KMS-11 (cell line): Measurements from ENCODE around the gene FBXW7.

ENCODE experiments used
- H2AFZ ChIP-seq: fragments of 200-600 bp; sonication (generic); 2 replicates; pipeline ENCODE4 v1.6.1; 2016; ENCODE audit warnings: antibody characterized with exemption, mixed run types, low read depth
- H3K27ac ChIP-seq: fragments of 200-600 bp; sonication (generic); 2 replicates; pipeline ENCODE4 v1.6.1; 2016; ENCODE audit warnings: mild to moderate bottlenecking, mixed run types
- H3K27me3 ChIP-seq: fragments of 200-600 bp; sonication (generic); 2 replicates; pipeline ENCODE4 v1.6.1; 2017; ENCODE audit warnings: mild to moderate bottlenecking, low read depth, mixed run types, moderate library complexity; ENCODE audit not compliant: insufficient read depth
- H3K36me3 ChIP-seq: fragments of 200-600 bp; sonication (generic); 2 replicates; pipeline ENCODE4 v1.6.1; 2017; ENCODE audit warnings: mild to moderate bottlenecking, mixed run types; ENCODE audit not compliant: insufficient read depth
- H3K4me1 ChIP-seq: fragments of 200-600 bp; sonication (generic); 2 replicates; pipeline ENCODE4 v1.6.1; 2016; ENCODE audit warnings: mild to moderate bottlenecking, low read depth, mixed run types; ENCODE audit not compliant: poor library complexity, severe bottlenecking
- H3K4me2 ChIP-seq: fragments of 200-600 bp; sonication (generic); 2 replicates; pipeline ENCODE4 v1.7.0; 2016; ENCODE audit warnings: mild to moderate bottlenecking, mixed run types
- H3K4me3 ChIP-seq: fragments of 200-600 bp; sonication (generic); IDR thresholded peaks from 2 replicates; pipeline ENCODE4 v1.6.1; 2017; ENCODE audit warnings: low read depth, low read length, mixed read lengths; ENCODE audit not compliant: insufficient read depth
- H3K79me2 ChIP-seq: fragments of 200-600 bp; sonication (generic); 2 replicates; pipeline ENCODE4 v1.6.1; 2016; ENCODE audit warnings: low read depth, mixed run types; ENCODE audit not compliant: insufficient read depth
- H3K9ac ChIP-seq: fragments of 200-600 bp; sonication (generic); 2 replicates; pipeline ENCODE4 v1.6.1; 2016; ENCODE audit warnings: mild to moderate bottlenecking, mixed run types
- H4K20me1 ChIP-seq: fragments of 200-600 bp; sonication (generic); 2 replicates; pipeline ENCODE4 v1.6.1; 2016; ENCODE audit warnings: mild to moderate bottlenecking, mixed run types; ENCODE audit not compliant: insufficient read depth
- CTCF ChIP-seq: fragments of 200-600 bp; sonication (generic); conservative IDR thresholded peaks from 2 replicates; pipeline ENCODE4 v1.6.1; 2017; ENCODE audit warnings: low read depth, mild to moderate bottlenecking, antibody characterized with exemption, low read length, moderate library complexity, mixed read lengths

FBXW7 gene

GRCh38 chr4:152301381-152301780 is 234.5 kb downstream of the FBXW7 start:
- no peaks in the 10 kb centered on the region for H3K27me3 ChIP-seq
- no peaks in the 10 kb centered on the region for H3K36me3 ChIP-seq
- H3K27ac ChIP-seq: no peak overlapping the region
- no peak overlapping the region for H2AFZ ChIP-seq
- H3K4me1 ChIP-seq: no peaks in the 10 kb centered on the region
- H3K4me3 ChIP-seq: no peak overlapping the region
- H3K9ac ChIP-seq: no peak overlapping the region
- H3K79me2 ChIP-seq: no peaks in the 10 kb centered on the region
- no peaks in the 10 kb centered on the region for H4K20me1 ChIP-seq
- no peak for TF ChIP-seq CTCF
- H3K4me2 ChIP-seq: no peak overlapping the region

- no peak for TF ChIP-seq CTCF
- no peaks in the 10 kb centered on the region for H3K79me2 ChIP-seq
- no peaks in the 10 kb centered on the region for H3K4me1 ChIP-seq
- no peak overlapping the region for H2AFZ ChIP-seq
- H3K4me3 ChIP-seq: no peak overlapping the region
- no peaks in the 10 kb centered on the region for H3K27me3 ChIP-seq
- no peaks in the 10 kb centered on the region for H4K20me1 ChIP-seq
- no peak overlapping the region for H3K4me2 ChIP-seq
- no peaks in the 10 kb centered on the region for H3K36me3 ChIP-seq
- H3K27ac ChIP-seq: no peak overlapping the region
- no peak overlapping the region for H3K9ac ChIP-seq
These were observed 236.3 kb downstream of the FBXW7 start for GRCh38 chr4:152299553-152299952.

DNA sequence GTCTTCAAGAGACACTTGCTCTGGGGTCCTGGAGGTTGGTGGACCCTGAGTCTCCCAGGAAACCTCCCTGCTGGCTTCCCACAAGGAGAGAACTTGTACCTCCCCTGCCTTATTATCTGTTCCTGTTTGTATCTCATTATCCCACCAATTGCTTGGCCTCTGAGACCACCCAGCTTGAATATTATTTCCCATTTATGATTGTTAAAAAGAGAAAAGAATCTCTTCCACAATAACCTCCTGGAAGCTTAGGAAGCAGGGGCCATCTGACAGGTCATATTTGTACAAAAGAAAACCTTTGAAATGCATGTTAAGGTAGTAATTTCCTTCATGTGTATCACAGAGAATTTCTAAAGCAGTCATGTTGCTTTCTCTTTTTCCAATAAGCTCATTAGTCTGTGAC is 239.5 kb downstream of the FBXW7 start:
- no peak overlapping the region for H3K27ac ChIP-seq
- H2AFZ ChIP-seq: no peak overlapping the region
- no peak overlapping the region for H3K9ac ChIP-seq
- H3K79me2 ChIP-seq: no peaks in the 10 kb centered on the region
- no peaks in the 10 kb centered on the region for H3K36me3 ChIP-seq
- no peak overlapping the region for H3K4me3 ChIP-seq
- H3K4me2 ChIP-seq: no peak overlapping the region
- H3K4me1 ChIP-seq: no peaks in the 10 kb centered on the region
- no peaks in the 10 kb centered on the region for H4K20me1 ChIP-seq
- TF ChIP-seq CTCF: no peak
- no peaks in the 10 kb centered on the region for H3K27me3 ChIP-seq

DNA sequence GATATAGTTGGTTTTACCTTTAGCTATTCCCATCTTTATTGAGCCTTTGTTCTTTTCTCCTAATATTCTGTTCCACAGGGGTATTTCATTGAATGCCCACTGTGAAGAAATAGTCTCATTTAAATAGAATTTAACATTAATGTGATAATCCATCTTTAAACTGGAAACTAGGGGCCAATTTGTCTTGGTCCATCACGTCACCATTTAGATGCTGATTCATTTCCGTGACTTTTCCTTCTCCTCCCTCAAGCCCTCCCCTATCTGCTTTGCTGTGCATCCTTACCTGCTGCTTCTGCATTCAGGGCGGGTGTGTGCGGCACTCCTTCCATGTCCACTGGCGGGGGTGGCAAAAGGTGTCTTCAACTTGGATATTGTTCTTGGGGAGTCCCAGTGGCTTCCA is 241.1 kb downstream of the FBXW7 start:
- TF ChIP-seq CTCF: no peak
- Histone ChIP-seq H3K9ac (no peak overlapping the region), H2AFZ (no peak overlapping the region), H3K36me3 (no peaks in the 10 kb centered on the region), H4K20me1 (no peaks in the 10 kb centered on the region), H3K79me2 (no peaks in the 10 kb centered on the region), H3K4me2 (no peak overlapping the region), H3K27ac (no peak overlapping the region), H3K4me3 (no peak overlapping the region), H3K27me3 (no peaks in the 10 kb centered on the region), H3K4me1 (no peaks in the 10 kb centered on the region)

GRCh38 chr4:152294331-152294730 is 241.6 kb downstream of the FBXW7 start:
- Histone ChIP-seq H3K4me3 (no peak overlapping the region), H3K79me2 (no peaks in the 10 kb centered on the region), H3K27ac (no peak overlapping the region), H2AFZ (no peak overlapping the region), H3K9ac (no peak overlapping the region), H3K4me2 (no peak overlapping the region), H3K36me3 (no peaks in the 10 kb centered on the region), H3K4me1 (no peaks in the 10 kb centered on the region), H4K20me1 (no peaks in the 10 kb centered on the region), H3K27me3 (no peaks in the 10 kb centered on the region)
- no peak for TF ChIP-seq CTCF
